GM23338 (cell line): ENCODE results near the gene RAB40A. TPM values are rescaled to one million over a fixed set of nuclear protein-coding genes. Genes with fewer than 3 reads are reported as not detected.

Experiments
- ATAC-seq: fragments of 200-7000 bp; cut with Tn5 transposase; 3 replicates; pipeline ENCODE4 v1.9.1; 2020
- DNase-seq: peaks from one replicate; pipeline ENCODE4 v3.0.0-alpha.2; 2015; ENCODE audit warnings: low spot score
- H2AFZ ChIP-seq: fragments of 200-600 bp; sonication (generic); 2 replicates; pipeline ENCODE4 v1.8.0; 2016; ENCODE audit warnings: antibody characterized with exemption, mild to moderate bottlenecking, moderate library complexity
- H3F3A ChIP-seq: fragments of 200-600 bp; sonication (generic); replicated peaks from 2 replicates; pipeline ENCODE4 v1.8.0; 2017; ENCODE audit warnings: antibody characterized with exemption, mixed run types, low read depth
- H3K27ac ChIP-seq: fragments of 200-600 bp; sonication (generic); 2 replicates; pipeline ENCODE4 v1.6.1; 2016; ENCODE audit warnings: low read depth
- H3K27me3 ChIP-seq: fragments of 200-600 bp; sonication (generic); 2 replicates; pipeline ENCODE4 v1.8.0; 2016; ENCODE audit warnings: mild to moderate bottlenecking, mixed run types, moderate library complexity; ENCODE audit not compliant: insufficient read depth
- H3K36me3 ChIP-seq: fragments of 200-600 bp; sonication (generic); 2 replicates; pipeline ENCODE4 v1.8.0; 2016; ENCODE audit warnings: mild to moderate bottlenecking; ENCODE audit not compliant: insufficient read depth
- H3K4me1 ChIP-seq: fragments of 200-600 bp; sonication (generic); 2 replicates; pipeline ENCODE4 v1.8.0; 2016; ENCODE audit warnings: mild to moderate bottlenecking, moderate library complexity; ENCODE audit not compliant: insufficient read depth
- H3K4me2 ChIP-seq: fragments of 200-600 bp; sonication (generic); 2 replicates; pipeline ENCODE4 v1.7.1; 2017; ENCODE audit warnings: mixed run types
- H3K4me3 ChIP-seq: fragments of 200-600 bp; sonication (generic); 2 replicates; pipeline ENCODE4 v1.6.1; 2016; ENCODE audit warnings: mixed run types
- H3K79me2 ChIP-seq: fragments of 200-600 bp; sonication (generic); replicated peaks from 2 replicates; pipeline ENCODE4 v1.8.0; 2017; ENCODE audit warnings: mild to moderate bottlenecking; ENCODE audit not compliant: insufficient read depth
- H3K9me2 ChIP-seq: fragments of 200-600 bp; sonication (generic); 2 replicates; pipeline ENCODE4 v1.8.0; 2017; ENCODE audit not compliant: insufficient read depth
- H4K20me1 ChIP-seq: fragments of 200-600 bp; sonication (generic); replicated peaks from 2 replicates; pipeline ENCODE4 v1.8.0; 2017; ENCODE audit warnings: mild to moderate bottlenecking; ENCODE audit not compliant: insufficient read depth
- H3K27ac Mint-ChIP-seq: 2 replicates; pipeline ENCODE4 v1.8.0; 2020; ENCODE audit warnings: inconsistent platforms, mild to moderate bottlenecking, moderate library complexity, mixed read lengths
- H3K27me3 Mint-ChIP-seq: 3 replicates; pipeline ENCODE4 v1.8.0; 2022; ENCODE audit warnings: low read depth, mild to moderate bottlenecking, moderate library complexity, mixed read lengths, inconsistent platforms; ENCODE audit not compliant: insufficient read depth, poor library complexity
- H3K36me3 Mint-ChIP-seq: 3 replicates; pipeline ENCODE4 v1.8.0; 2021; ENCODE audit warnings: low read depth, mild to moderate bottlenecking, inconsistent platforms, moderate library complexity, mixed read lengths
- H3K4me1 Mint-ChIP-seq: 3 replicates; pipeline ENCODE4 v1.8.0; 2020; ENCODE audit warnings: mild to moderate bottlenecking, inconsistent platforms, mixed read lengths
- H3K4me3 Mint-ChIP-seq: 3 replicates; pipeline ENCODE4 v1.8.0; 2021; ENCODE audit warnings: moderate library complexity, mild to moderate bottlenecking, inconsistent platforms, mixed read lengths
- H3K9me3 Mint-ChIP-seq: 3 replicates; pipeline ENCODE4 v1.8.0; 2020; ENCODE audit warnings: moderate library complexity, mild to moderate bottlenecking, inconsistent platforms, mixed read lengths
- CREB1 ChIP-seq: fragments of 250-450 bp; sonication (Bioruptor Pico); IDR thresholded peaks from 2 replicates; pipeline ENCODE4 v1.5.0; 2020; ENCODE audit warnings: low read depth, mild to moderate bottlenecking, moderate library complexity
- JUNB ChIP-seq: IDR thresholded peaks from one replicate; pipeline ENCODE4 v1.6.1; 2016; ENCODE audit warnings: antibody characterized with exemption; ENCODE audit not compliant: unreplicated experiment
- NANOG ChIP-seq: IDR thresholded peaks from 2 replicates; pipeline ENCODE4 v1.6.1; 2016; ENCODE audit warnings: antibody characterized with exemption, borderline replicate concordance
- REST ChIP-seq: IDR thresholded peaks from one replicate; pipeline ENCODE4 v1.6.1; 2018; ENCODE audit warnings: antibody characterized with exemption; ENCODE audit not compliant: unreplicated experiment
- STAT1 ChIP-seq: IDR thresholded peaks from one replicate; pipeline ENCODE4 v1.6.1; 2016; ENCODE audit warnings: antibody characterized with exemption; ENCODE audit not compliant: unreplicated experiment
- ZNF114 ChIP-seq: fragments of 250-450 bp; sonication (Bioruptor Pico); IDR thresholded peaks from 2 replicates; pipeline ENCODE4 v1.5.0; 2020; ENCODE audit warnings: mild to moderate bottlenecking, moderate library complexity
- ZNF331 ChIP-seq: fragments of 250-450 bp; sonication (Bioruptor Pico); IDR thresholded peaks from 2 replicates; pipeline ENCODE4 v1.5.0; 2020; ENCODE audit warnings: low read depth, mild to moderate bottlenecking, moderate library complexity
- ZNF462 ChIP-seq: fragments of 250-450 bp; sonication (Bioruptor Pico); IDR thresholded peaks from 2 replicates; pipeline ENCODE4 v1.5.0; 2020; ENCODE audit warnings: mild to moderate bottlenecking, moderate library complexity
- polyA plus RNA-seq: library from polyadenylated mRNA; unstranded; fragments of >200 nt; fragmentation: Nextera tagmentation; extraction: Ambion mirVana; gene quantifications from 2 replicates; pipeline ENCODE4 v1.2.1, GENCODE V29; 2016
- total RNA-seq: library from RNA; depleted of rRNA; stranded (reverse); fragments of >200 nt; shearing (Covaris generic); gene quantifications from 2 replicates; pipeline ENCODE4 v1.2.3, GENCODE V29; 2014

The RAB40A gene
- total and polyA plus RNA-seq, 2 experiments from 2014 or later, result 2.0 TPM; not detected in 1

- H3K4me2 ChIP-seq, result no peak overlapping the region
- H3K4me3 Mint-ChIP-seq, result no peak overlapping the region
- H3K27me3 ChIP-seq, result no peaks in the 10 kb centered on the region
- H3K27ac ChIP-seq, result no peak overlapping the region
- no peak for TF ChIP-seq CREB1
- no peak for TF ChIP-seq JUNB
- TF ChIP-seq ZNF331 (CRISPR knock-in tag), result no peak
- no peak for TF ChIP-seq ZNF462 (CRISPR knock-in tag)
- no peak for TF ChIP-seq ZNF114 (CRISPR knock-in tag)
- no peak for TF ChIP-seq STAT1
- TF ChIP-seq REST, result no peak
- TF ChIP-seq NANOG, result no peak
- no peaks in the 10 kb centered on the region for H3K36me3 ChIP-seq
- H3K27ac Mint-ChIP-seq, result no peak overlapping the region
- no peak overlapping the region for H3K4me3 ChIP-seq
- H4K20me1 ChIP-seq, result no peaks in the 10 kb centered on the region
- no peaks in the 10 kb centered on the region for H3K9me3 Mint-ChIP-seq
- no peaks in the 10 kb centered on the region for H3K79me2 ChIP-seq
- peaks cover 6% of the 10 kb centered on the region for H3K27me3 Mint-ChIP-seq
- no peaks in the 10 kb centered on the region for H3K9me2 ChIP-seq
- no peaks in the 10 kb centered on the region for H3K4me1 ChIP-seq
- H3F3A ChIP-seq, result no peaks in the 10 kb centered on the region
- H3K36me3 Mint-ChIP-seq, result no peaks in the 10 kb centered on the region
- no peak for ATAC-seq
- no peak overlapping the region for H2AFZ ChIP-seq
- DNase-seq, result no peak
- H3K4me1 Mint-ChIP-seq, result peaks cover 6% of the 10 kb centered on the region; the same call in 2 of the 3 replicates
Measured at GRCh38 chrX:103536071-103536470, 16.8 kb upstream of the RAB40A start.
